GM12891 (cell line): Measurements from ENCODE around the gene PSMG3.

Experiments
- DNase-seq: peaks from one replicate; pipeline ENCODE4 v3.0.0; 2011; ENCODE audit warnings: low spot score; ENCODE audit not compliant: insufficient read length
- FAIRE-seq: peaks from 2 replicates; lab custom pipeline; 2011; peaks lifted over from hg19 to GRCh38; lab: Jason Lieb, UNC
- PAX5 ChIP-seq: IDR thresholded peaks from 2 replicates; pipeline ENCODE4 v1.6.1; 2011; ENCODE audit warnings: low read length, moderate library complexity, mild to moderate bottlenecking; ENCODE audit not compliant: insufficient read depth, severe bottlenecking
- POLR2A ChIP-seq: IDR thresholded peaks from 2 replicates; pipeline ENCODE4 v1.6.1; 2011; ENCODE audit warnings: low read depth, low read length, control low read depth
- POLR2AphosphoS5 ChIP-seq: IDR thresholded peaks from 2 replicates; pipeline ENCODE4 v1.6.1; 2011; ENCODE audit warnings: low read depth, low read length, control low read depth
- POU2F2 ChIP-seq: IDR thresholded peaks from 2 replicates; pipeline ENCODE4 v1.6.1; 2011; ENCODE audit warnings: low read depth, mild to moderate bottlenecking, control low read depth, low read length, moderate library complexity
- SPI1 ChIP-seq: IDR thresholded peaks from 2 replicates; pipeline ENCODE4 v1.6.1; 2011; ENCODE audit warnings: low read depth, low read length, control low read depth
- TAF1 ChIP-seq: IDR thresholded peaks from 2 replicates; pipeline ENCODE4 v1.6.1; 2011; ENCODE audit warnings: low read depth, low read length, control low read depth

Gene PSMG3

GRCh38 chr7:1604383-1604782, 34.6 kb upstream of the PSMG3 start:
- no peak for DNase-seq
- FAIRE-seq, result no peak

DNA sequence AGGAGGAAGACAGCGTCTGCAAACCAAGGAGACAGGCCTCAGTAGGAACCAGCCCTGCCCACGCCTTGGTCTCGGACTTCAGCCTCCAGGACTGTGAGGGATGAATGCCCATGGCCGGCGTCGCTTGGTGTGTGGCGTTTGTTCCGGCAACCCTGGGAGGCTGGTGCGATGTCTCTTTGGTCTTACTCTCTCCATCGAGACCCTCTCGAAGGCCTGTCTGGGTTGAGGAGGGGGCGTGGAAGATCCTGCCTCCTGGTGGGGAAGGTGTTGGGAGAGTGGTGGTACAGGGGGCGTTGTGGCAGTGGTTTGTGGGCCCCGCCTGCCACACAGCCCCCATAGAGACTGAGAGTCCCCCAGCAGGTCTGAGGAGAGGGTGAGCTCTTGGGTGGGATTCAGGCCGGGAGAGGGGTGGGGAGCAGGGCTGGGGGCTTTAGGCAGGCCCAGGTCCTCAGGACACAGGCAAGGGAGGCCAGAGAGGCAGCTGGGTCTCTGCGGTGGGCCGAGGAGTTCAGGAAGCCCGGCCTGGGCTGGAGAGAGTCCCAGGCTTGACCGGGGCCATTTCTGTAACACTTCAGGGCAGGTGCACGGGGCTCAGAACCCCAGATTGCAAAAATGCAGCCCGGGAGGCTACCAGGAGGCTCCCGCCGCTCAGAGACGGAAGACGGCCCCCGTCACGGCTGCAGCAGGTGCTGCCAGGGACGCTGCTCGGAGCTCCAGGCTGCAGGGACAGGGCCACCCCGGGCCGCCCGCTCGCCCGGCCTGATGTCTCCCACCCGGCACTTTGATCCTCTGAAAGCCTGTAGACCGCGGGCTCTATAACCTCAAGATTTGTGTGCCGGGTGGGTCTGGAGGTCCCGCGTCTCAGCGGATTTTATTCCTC, 33.8 kb upstream of the PSMG3 start:
- TF ChIP-seq TAF1 (no peak), SPI1 (no peak), POLR2AphosphoS5 (no peak), PAX5 (no peak), POU2F2 (no peak), POLR2A (no peak)
- no peak for DNase-seq
- FAIRE-seq, result no peak

More at GRCh38 chr7:1604383-1604782, 34.6 kb upstream of the PSMG3 start:
- TF ChIP-seq PAX5 (no peak), POLR2A (no peak), SPI1 (no peak), POLR2AphosphoS5 (no peak), TAF1 (no peak), POU2F2 (no peak)

GRCh38 chr7:1602386-1602785, 32.6 kb upstream of the PSMG3 start:
- FAIRE-seq, result no peak

GRCh38 chr7:1601956-1602355, 32.1 kb upstream of the PSMG3 start:
- DNase-seq (no peak), FAIRE-seq (no peak)
- TF ChIP-seq SPI1, result no peak
- TF ChIP-seq TAF1, result no peak
- TF ChIP-seq PAX5, result no peak
- no peak for TF ChIP-seq POU2F2
- TF ChIP-seq POLR2AphosphoS5, result no peak
- TF ChIP-seq POLR2A, result no peak

More at GRCh38 chr7:1602386-1602785, 32.6 kb upstream of the PSMG3 start:
- TF ChIP-seq POU2F2 (no peak), SPI1 (no peak), POLR2A (no peak), PAX5 (no peak), TAF1 (no peak), POLR2AphosphoS5 (no peak)
- no peak for DNase-seq

DNA sequence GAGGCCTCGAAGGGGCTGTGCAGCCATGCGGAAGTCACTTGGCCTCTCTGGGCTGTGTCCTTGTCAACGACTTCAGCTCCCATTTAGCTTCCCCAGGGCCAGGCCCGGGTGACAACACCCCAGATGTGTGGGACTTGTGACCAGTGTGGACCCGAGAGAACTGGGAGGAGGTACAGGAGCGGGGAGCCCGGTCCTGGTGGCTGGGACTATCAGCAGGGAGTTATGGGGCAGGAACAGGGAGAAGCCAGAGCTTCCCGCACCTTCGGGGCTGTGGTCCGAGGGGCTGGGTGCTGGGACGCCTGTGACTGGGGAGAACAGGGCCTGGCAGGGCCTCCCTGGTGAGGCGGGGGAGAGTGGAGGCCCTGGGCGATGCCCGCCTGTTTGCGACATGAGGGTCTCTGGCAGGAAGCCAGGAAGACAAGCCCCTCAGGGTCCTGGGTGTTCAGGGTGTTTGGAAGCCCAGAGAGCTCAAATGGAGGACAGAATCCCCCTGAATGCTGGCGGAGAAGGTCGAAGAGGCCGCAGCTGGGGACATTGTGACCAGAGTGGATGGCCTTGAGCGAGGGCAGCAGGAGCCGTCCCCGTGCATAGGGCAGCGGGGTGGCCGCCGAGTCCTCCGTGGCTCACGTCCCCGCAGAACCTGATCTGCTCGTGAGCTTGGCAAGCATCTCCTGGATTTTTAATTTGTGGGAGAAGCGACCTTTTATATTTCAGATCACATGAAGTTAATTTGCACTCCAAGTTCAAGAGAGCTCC, 30.0 kb upstream of the PSMG3 start:
- DNase-seq (no peak), FAIRE-seq (no peak)
- TF ChIP-seq POLR2A (no peak), SPI1 (no peak), TAF1 (no peak), PAX5 (no peak), POLR2AphosphoS5 (no peak), POU2F2 (no peak)

- TF ChIP-seq POLR2A, result no peak
- TF ChIP-seq PAX5, result no peak
- TF ChIP-seq POLR2AphosphoS5, result no peak
- no peak for TF ChIP-seq TAF1
- TF ChIP-seq POU2F2, result no peak
- no peak for TF ChIP-seq SPI1
- FAIRE-seq, result no peak
- no peak for DNase-seq
Measured at GRCh38 chr7:1598961-1599639, 29.3 kb upstream of the PSMG3 start.

- TF ChIP-seq POLR2A, result no peak
- FAIRE-seq (no peak), DNase-seq (no peak)
Measured at GRCh38 chr7:1598286-1598685, 28.5 kb upstream of the PSMG3 start.

GRCh38 chr7:1597791-1598190, 28.0 kb upstream of the PSMG3 start:
- no peak for FAIRE-seq
- DNase-seq, result no peak
- no peak for TF ChIP-seq POLR2A
- TF ChIP-seq PAX5, result no peak
- no peak for TF ChIP-seq POLR2AphosphoS5
- no peak for TF ChIP-seq POU2F2
- no peak for TF ChIP-seq TAF1

GRCh38 chr7:1597066-1597760, 27.4 kb upstream of the PSMG3 start:
- FAIRE-seq (no peak), DNase-seq (no peak)
- TF ChIP-seq POU2F2, result no peak
- no peak for TF ChIP-seq TAF1
- no peak for TF ChIP-seq SPI1
- no peak for TF ChIP-seq POLR2AphosphoS5
- TF ChIP-seq PAX5, result no peak
- TF ChIP-seq POLR2A, result no peak
